Stimulated activated CD4-positive, alpha-beta T cell treated with anti-CD3 and anti-CD28 coated beads, TNF-alpha, amount 100 ng/mL, for 24 hours (primary cell): ENCODE data around the gene EXOC6B.
"Not testable (repeated sequence)": the region's sequence is repeated elsewhere in the genome, so short reads cannot be mapped to it uniquely, and the experiment has no call there.

Experiments
- DNase-seq, 3 experiments: peaks; one replicate each; pipeline ENCODE4 v3.0.0-alpha.2; 2020; ENCODE audit warnings: low read depth in 3 of 3

The EXOC6B gene

DNA sequence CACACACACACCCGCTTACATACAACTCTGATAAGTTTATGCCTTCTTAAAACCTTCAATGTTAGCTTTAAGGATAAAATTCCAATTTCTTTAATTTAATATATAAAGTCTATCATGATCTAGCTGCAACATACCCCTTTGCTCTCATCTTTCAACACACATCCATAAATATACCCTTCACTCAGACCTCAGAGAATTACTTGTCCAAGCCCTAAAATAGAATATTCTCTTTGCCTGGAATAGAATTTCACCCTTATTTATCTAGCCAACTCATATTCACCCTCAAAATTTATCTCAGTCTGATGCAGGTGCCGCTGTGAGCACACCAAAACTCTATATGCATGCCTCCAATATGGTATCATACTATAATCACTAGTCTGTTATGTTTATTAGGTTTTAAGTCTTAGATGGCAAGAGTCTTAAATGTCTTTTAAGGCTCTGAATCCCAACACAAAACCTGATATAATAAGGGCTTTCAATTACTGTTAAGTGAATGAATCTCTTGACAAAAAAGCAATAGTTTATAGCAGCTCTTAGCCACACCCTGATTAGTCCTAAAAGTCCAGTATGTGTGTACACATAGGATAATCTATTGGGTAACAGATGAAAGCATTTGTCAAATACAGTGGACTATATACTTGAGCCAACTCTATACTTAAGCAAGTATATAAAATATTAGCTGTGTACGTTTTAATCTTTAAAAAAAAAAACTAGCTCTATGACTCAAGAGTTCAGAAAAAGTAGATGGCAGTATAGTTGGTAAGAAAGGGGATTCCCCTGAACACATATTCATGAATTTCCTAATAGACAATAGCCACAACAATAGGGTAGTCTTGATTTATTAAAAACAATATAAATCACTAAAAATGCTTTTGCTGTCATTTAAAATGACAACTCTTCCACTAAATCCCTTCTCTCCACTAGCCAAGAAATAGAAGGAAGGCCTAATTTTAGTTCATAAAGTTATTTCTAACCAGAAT is 144.5 kb downstream of the EXOC6B start:
- DNase-seq, result no peak

DNA sequence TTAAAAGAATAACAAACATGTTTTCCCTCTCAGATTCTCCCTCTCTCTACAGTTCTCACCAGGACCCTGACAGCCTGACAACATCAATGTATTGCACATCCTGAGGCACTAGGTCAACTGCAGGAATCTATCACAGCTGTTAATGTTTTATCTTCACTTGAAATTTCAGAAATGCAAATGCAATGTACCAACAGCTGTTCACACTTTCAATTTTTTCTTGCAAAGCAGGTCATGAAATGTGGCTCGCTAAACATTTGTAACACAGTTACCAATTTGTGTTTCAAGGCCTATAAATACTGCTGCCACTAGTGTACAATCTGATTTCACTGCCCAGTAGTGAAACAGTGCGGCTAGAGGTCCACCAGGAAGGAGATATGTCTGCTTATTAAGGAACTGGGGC is 147.8 kb downstream of the EXOC6B start:
- DNase-seq, result no peak

DNA sequence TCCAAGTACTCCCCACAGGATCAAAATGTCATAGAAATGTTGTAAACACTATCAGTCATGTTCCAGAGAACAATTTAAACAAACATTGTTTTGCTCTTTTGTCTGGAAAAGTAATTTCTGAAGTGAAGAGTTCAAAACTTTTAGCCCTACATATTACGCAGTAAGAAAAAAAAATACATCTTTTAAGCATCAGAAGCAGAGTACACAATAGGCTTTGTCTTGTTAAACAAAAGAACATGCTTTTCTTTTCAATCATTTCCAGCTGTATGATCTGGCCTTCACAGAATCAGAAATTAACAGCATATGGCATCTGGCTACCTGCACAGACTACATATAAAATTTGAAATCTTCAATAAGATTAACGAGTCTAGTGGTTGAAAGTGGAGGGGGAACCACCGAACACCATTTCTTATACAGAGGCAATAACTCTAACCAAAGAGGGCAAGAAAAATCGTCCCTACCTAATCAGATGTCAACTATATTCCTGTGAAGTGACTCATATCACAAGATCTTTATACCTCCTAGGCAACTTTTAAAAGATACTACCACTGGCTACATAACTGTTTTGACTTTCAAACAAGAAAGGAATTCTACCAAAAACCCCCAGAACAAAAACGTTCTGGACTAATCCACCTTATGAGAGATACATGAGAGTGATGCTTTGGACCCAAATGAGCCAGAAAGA is 149.3 kb downstream of the EXOC6B start:
- DNase-seq, result no peak

DNA sequence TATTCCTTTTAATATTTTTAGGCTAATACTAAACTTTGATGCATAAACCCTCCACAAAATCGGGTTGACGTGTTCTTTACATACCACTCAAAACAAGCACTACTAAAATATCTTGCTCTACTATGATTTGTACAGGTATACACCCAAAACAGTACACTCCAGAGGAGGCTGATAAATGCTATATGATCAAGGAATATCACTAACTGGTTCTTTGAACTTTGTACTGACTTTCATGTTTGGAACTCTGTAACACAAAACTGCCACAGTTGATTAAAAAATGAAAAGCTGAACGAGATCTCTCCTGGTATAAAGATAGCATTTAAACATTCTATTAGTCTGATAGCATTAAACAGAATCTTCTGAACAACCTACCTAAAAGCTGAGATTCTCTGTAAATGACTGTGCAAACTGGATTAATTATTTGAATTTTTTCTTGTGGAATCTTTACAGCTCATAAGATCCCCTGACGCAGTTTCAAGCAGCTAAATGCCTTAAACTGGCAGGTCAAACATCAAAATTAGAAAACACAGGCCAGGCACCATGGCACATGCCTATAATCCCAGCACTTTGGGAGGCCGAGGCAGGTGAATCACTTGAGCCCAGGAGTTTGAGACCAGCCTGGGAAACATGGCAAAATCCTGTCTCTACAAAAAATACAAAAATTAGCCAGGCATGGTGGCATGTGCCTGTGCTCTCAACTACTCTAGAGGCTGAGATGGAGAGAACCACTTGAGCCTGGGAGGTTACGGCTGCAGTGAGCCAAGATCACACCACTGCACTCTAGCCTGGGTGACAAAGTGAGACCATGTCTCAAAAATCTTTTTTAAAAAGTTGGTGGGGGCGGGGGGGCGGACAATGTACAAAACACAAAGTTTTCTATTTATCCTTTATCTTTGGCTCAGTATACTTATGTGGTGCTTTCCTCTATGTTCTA is 150.6 kb downstream of the EXOC6B start:
- no peak for DNase-seq

DNA sequence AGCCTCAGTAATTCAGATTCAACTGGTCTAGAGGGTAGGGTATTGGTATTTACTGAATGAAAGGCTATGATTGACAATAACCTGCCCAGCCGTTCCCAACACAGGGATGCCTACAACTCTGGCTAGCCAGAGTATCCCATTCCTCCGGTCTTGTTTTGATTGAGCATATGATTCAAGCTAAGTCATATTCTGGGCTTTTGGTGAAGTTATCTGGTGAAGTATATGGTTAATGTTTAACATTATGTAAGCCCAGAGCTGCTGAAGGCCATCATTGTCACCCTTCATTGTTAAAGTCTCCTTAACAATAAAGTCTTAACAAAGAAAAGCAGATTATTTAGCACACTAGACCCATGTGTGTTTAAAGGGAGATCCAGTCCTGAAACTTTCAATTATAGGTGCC is 152.6 kb downstream of the EXOC6B start:
- no peak for DNase-seq

DNA sequence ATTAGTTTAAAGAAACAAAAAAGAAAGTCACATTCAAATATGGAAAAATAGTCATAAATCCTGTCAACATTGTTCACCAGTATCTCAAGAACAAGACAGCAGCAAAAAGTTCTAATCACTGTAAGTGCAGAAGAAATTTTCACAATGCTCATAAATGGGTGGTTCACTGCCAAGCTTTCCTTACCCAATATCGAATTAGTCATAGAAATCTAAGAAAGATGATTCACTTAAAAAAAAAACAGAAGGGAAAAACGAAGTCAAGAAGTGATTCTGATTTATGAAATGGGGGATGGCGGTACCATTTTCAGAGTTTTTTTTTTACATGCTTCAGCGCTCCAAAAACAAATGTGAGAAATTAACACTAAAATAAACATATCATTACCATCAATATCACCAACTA is 156.7 kb downstream of the EXOC6B start:
- no peak for DNase-seq

DNA sequence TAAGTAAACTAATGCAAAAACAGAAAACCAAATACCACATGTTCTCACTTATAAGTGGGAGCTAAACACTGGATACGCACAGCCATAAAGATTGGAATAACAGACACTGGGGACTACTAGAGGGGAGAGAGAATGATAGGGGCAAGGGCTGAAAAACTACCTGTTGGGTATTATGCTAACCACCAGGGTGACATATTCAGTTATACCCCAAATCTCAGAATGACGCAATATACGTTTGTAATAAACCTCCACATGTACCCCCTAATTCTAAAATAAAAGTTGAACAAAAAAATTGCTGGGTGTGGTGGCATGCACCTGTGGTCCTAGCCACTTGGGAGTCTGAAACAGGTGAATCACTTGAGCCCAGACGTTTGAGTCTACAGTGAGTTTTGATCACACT is 157.2 kb downstream of the EXOC6B start:
- DNase-seq, result no peak

DNA sequence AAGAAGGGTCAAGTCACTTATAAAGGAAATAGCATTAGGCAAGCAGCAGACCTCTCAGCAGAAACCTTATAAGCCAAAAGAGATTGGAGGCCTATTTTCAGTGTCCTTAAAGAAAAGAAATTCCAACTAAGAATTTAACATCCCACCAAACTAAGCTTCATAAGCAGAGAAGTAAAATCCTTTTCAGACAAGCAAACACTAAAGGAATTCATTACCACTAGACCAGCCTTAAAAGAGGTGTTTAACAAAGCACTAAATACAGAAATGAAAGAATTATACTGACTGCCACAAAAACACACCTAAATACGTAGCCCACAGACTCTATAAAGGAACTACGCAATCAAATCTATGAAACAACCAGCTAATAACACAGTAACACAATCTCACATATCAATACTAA is 160.4 kb downstream of the EXOC6B start:
- no peak for DNase-seq

DNA sequence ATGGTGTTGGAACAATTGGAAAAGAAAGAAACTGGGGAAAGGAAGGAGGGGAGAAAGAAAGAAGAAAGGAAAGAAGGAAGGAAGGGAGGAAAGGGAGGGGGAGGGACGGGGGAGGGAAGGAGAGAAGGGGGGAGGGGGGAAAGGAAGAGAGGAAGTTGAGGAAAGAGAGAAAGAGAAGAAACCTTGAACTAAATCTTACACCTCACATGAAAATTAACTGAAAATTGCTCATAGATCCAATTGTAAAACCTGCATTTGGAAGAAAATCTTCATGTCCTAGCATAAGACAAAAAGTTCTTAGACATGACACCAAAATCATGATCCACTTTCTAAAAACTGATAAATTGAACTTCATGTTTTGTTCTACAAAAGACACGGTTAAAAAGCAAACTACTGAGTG is 163.8 kb downstream of the EXOC6B start:
- DNase-seq, result no peak

DNA sequence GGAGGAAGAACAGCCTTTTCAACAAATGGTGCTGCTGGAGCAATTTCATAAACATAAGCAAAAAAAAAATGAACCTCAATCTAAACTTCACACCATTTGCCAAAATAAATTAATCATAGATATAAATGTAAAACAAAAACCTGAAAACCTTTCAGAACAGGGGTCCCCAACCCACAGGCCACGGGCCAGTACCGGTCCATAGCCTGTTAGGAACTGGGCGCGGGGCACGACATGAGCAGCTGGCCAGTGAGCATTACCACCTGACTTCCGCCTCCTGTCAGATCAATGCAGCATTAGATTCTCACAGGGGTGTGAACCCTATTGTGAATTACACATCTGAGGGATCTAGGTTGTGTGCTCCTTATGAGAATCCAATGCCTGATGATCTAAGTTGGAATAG is 176.0 kb downstream of the EXOC6B start:
- DNase-seq, result no peak

DNA sequence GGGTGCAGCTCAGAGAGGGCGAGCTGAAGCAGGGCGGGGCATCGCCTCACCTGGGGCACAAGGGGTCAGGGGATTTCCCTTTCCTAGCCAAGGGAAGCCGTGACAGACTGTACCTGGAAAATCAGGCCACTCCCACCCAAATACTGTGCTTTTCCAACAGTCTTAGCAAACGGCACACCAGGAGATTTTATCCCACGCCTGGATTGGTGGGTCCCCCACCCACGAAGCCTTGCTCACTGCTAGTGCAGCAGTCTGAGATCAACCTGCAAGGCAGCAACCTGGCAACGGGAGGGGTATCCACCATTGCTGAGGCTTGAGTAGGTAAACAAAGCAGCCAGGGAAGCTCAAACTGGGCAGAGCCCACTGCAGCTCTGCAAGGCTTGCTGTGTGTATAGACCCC is 184.6 kb downstream of the EXOC6B start:
- DNase-seq, result not testable (repeated sequence)

DNA sequence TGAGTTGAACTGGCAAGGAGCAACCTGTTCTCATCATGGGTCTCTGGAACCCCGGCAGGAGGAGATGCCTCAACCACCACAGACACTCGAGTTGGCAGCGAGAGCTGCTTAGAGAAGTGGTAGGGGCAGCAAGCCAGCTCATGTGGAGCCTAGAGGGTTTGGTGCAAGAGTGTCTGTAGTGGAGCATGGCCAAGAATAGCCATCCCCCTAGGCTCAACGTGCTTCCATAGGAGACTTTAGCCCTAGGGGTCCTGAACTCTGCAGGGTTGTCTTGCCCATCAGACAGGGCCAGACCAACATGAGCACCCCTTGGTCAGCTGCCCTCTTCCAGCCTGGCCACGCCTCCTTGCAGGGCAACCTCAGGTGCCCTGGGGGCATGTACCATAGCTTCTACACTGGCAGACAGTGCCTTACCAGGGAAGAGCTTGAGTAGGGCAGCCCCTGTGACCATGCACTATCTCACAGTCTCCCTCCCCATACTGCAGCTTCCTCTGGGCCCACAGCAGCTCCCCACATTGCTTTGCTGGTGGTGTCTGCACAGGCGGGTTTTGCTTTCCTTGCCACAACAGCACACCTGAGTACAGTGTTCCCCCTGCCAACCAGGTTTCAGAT is 187.1 kb downstream of the EXOC6B start:
- no peak for DNase-seq

DNA sequence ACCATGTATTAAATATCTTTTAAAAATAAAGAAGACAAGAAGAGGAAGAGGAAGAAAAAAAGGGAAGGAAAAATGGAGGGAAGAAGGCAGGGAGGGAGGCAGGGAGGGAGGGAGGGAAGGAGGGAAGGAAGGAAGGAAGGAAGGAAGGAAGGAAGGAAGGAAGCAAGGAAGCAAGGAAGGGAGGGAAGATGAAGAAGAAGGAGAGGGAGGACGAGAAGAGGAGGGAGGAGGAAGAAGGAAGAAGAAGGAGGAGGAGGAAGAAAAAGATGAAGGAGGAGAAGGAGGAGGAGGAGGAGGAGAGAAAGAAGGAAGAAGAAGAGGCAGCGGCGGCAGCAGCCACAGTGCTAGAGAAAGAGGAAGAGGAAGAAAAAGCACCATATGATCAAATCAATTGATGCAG is 189.6 kb downstream of the EXOC6B start:
- no peak for DNase-seq

DNA sequence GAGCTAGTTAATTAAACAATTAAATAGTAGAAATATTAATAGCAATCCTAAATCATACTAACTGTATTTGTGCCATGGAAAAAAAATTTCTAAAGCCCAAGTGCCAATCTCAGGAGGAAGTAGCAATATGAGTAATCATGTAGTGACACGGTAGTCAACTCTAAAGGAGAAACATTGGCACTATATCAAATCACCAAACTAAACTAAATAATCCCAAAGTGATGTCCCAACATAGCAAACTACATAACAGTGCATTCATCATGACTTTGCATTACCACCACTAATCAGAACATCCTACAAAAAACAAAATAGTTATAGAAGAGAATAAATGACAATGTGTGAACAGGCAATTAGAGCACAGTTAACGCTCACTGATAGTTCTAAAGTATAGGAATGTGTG is 195.1 kb downstream of the EXOC6B start:
- DNase-seq, result no peak

DNA sequence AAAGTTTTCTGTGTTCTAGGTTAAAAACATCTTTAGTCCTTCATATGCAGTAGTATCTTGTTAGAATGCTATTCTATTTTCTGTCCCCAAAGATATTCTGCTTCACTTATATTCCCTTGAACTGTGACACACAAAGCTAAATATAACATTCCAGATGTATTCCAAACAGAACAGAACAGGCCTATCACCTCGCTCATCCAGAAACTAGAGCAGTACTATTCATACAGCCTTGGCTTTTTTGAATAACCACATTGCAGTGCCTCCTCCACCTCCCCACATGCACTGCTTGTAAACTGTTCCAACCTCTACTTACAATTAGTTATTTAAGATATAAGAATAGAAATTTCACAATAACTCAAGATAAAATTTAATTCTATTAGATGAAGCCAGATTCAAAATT is 196.8 kb downstream of the EXOC6B start:
- no peak for DNase-seq

DNA sequence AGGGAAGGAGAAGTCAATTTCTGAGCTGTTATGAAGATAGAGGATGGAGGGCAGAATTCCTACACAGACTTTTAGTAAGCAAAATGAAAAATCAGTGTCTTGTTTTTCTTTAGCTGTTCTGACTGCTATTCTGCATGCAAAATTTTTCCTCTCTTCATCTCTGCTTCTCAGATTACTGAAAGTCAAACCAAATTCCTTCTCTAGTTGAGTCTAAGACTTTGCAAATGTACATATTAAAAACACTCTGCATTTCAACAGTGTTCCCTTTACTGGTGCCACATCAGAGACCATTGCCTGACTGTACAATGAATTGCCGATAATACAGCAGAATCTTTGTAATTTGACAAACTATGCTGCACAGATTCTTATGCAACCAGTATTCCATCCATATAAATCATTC is 198.8 kb downstream of the EXOC6B start:
- no peak for DNase-seq

DNA sequence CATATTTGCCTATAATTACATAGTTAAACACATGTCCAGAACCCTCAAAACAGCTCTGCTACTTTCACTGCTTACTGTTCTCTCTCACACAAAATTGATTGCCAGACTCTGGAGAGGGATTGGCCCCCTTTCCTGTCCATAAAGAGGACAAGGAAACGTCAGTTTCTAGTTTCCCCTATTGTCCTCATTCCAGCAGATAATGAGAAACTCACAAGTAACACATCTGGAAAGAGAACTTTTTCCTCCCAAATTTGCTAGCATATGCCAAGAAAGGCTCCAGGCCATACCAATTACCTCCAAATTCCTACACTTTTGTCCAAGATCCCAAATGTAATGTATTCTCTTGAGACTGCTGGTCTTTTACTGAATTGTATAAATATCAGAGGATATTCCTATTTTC is 200.5 kb downstream of the EXOC6B start:
- no peak for DNase-seq

DNA sequence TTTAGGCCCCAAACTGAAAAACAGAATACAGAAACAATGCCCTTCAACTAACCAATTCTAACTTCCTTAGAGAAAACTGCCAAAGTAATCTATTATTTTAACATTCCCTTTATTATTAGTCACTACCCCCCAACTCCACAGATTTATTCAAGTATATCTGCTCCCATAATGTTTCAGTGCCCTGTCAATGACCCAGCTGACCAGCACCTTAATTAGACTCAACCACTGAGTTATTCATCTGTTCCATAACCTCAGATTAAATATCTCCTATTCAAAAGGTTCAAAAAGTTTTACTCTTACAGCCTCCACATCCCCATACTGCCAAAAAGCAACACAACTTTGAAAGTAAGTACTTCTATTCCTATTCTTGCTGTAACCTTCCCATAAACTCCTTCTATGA is 202.4 kb downstream of the EXOC6B start:
- DNase-seq, result no peak

DNA sequence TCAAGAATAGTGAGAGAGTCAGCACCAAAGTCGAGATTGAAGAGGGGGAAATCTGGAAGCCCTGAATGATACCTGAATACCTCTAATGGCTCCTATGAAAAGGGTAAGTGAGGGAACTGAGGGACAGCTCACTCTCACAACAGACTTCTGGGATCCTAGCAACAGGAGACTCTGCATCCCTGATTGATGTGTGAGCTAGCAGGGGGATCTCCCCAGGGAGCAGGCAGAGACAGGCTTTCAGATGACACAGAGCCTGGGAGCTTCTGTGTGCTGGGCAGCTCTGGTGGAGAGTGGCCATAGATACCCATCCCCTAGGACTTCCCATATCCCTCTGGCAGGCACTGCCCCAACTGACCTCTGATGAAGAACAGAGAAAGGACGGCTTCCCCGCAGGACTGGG is 206.2 kb downstream of the EXOC6B start:
- DNase-seq, result no peak

DNA sequence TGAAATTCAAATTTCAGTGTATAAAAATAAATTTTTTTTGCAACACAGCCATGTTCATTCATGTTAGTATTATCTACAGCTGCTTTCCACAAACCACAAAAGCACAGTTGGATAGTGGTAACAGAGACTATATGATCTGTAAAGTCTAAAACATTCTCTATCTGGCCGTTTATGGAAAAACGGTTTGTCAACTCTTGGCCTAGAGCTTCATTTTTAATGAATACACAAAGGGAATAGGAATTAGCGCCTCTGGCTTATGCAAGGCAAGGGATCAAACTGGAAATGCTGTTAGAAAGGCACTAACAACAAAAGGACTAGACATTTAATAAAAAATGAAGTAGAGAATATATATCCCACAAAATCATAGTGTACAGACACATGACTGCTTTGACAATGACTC is 211.9 kb downstream of the EXOC6B start:
- no peak for DNase-seq

DNA sequence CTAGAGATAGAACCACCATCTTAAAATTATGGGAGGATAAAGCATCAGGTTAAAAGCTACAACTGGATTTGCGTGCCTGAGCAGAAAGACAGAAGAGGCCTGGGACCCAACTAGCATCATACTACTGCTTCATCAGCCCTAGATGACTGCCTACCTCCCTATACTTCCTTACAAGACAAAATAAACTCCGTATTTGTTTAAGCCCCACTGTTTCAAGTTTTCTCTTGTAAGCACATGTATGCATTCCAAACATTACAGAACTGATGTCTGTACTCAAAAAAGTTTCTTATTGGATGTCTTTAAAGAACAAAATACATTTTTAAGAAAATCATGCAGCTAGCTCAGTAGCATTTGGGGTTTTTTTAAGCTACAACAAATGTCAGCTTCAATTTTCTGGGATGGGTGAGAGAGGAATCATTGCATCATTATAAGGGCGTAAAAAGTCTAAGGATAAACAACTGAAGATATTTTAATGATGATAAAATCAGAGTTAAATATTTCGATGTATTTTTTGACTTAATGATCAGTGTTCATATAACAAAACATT is 213.1 kb downstream of the EXOC6B start:
- DNase-seq, result no peak
